Mesodermal cell (in vitro differentiated cells): Measurements from ENCODE around the gene SP8.

ENCODE experiments used
- H3K27ac ChIP-seq: 2 replicates; pipeline ENCODE4 v1.7.0; 2013; ENCODE audit warnings: mild to moderate bottlenecking, low read depth, low read length, moderate library complexity; ENCODE audit not compliant: severe bottlenecking
- H3K36me3 ChIP-seq: 2 replicates; pipeline ENCODE4 v1.7.1; 2013; ENCODE audit warnings: mild to moderate bottlenecking, low read length, moderate library complexity; ENCODE audit not compliant: control insufficient read depth, insufficient read depth
- H3K4me1 ChIP-seq: one replicate; pipeline ENCODE4 v1.7.1; 2013; ENCODE audit warnings: mild to moderate bottlenecking, low read length; ENCODE audit not compliant: insufficient read depth, control insufficient read depth, poor library complexity, severe bottlenecking
- H3K4me3 ChIP-seq: 2 replicates; pipeline ENCODE4 v1.7.0; 2013; ENCODE audit warnings: low read length, control low read depth, mild to moderate bottlenecking; ENCODE audit not compliant: insufficient read depth, poor library complexity, severe bottlenecking; ENCODE audit errors: extremely low read depth
- H3K9me3 ChIP-seq: 2 replicates; pipeline ENCODE4 v1.7.1; 2013; ENCODE audit warnings: mild to moderate bottlenecking, low read length, moderate library complexity; ENCODE audit not compliant: control insufficient read depth
- WGBS, 2 experiments: methylation state at CpG; one replicate each; pipeline ENCODE4 v1.1.5; 2013; ENCODE audit warnings: missing lambda C conversion rate in 2 of 2; ENCODE audit not compliant: insufficient coverage in 2 of 2; 5-methylcytosine and 5-hydroxymethylcytosine counted together

The SP8 gene

GRCh38 chr7:20784388-20785156 lies 2.1 kb downstream of the SP8 start:
- Histone ChIP-seq H3K36me3 (no peaks in the 10 kb centered on the region), H3K27ac (no peak overlapping the region), H3K4me1 (peaks cover 13% of the 10 kb centered on the region), H3K4me3 (peak overlapping the region; percentile 54), H3K9me3 (no peaks in the 10 kb centered on the region)
- 0 to 2% methylated on average over 86 to 87 of the region's 93 CpGs for WGBS, 2 experiments

DNA sequence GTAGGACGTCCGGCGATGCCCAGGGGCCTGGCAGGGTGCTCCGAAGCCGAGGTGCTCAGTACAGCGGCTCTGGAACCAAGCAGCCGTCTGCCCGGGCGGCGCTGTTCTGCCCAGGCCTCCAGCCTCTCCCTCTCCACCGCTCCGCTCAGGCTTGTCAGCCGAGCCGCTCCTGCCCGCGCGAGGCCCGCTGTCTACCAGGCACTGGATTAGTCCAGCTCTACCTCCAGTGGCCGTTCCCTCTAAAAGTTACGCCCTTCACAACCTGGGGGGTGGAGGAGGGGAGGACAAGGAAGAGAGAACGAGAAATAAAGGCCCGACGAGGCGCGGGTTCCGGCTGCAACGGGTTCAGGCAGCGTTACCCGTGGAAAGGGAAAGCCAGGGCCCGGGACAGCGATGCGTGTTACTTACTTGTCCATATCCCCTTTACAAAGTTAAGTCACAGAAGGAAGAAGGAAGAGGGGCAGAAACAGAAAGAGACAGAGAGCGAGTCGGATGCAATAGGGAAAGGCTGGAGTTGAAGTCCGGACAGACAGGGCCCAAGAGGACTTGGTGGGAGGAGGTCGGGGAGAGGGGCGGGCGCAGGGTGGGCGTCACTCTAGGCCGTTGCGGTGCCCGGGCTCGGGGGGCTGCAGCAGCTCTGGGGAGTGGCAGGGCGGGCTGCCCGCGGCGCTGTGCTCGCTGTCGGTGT lies 2.8 kb downstream of the SP8 start:
- H3K4me3 ChIP-seq, result peak overlapping the region; percentile 54
- no peaks in the 10 kb centered on the region for H3K9me3 ChIP-seq
- H3K27ac ChIP-seq, result no peak overlapping the region
- 2 to 3% methylated on average over 18 to 35 of the region's 49 CpGs for WGBS, 2 experiments
- peaks cover 10% of the 10 kb centered on the region for H3K4me1 ChIP-seq
- no peaks in the 10 kb centered on the region for H3K36me3 ChIP-seq

DNA sequence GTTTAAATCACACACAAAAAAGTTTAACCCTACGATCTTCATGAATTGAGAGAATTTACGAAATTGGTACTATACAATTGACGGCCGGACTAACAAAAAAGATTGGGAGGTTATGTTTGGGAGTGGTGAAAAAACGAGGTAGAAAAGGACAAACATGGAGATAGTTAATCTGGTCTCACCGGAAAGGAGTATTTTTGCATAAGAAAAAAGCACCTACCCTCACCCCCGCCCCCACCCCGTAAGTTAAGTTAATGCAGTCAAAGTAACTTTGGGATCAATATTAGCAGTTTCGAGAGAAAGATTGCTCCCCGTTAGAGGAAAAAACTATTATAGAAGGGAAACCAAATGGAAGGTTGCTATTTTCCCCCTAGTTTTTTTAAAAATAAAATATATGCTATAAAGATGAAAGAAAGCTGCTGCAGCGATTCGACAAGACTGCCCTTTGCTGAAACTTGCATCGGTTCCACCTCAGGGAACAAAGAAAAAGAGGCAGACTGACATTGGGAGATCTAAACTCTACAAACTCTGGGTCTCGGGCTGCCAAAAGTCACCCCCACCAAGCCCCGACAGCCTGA lies 3.5 kb downstream of the SP8 start:
- WGBS, 2 experiments, result 0 to 7% methylated on average over 5 to 6 of the region's 15 CpGs
- no peaks in the 10 kb centered on the region for H3K9me3 ChIP-seq
- H3K27ac ChIP-seq, result no peak overlapping the region
- H3K4me1 ChIP-seq, result peaks cover 7% of the 10 kb centered on the region
- H3K4me3 ChIP-seq, result peak overlapping the region; percentile 54
- H3K36me3 ChIP-seq, result no peaks in the 10 kb centered on the region

GRCh38 chr7:20779041-20779440 lies 7.6 kb downstream of the SP8 start:
- 69 to 70% methylated on average over 9 of the region's 16 CpGs for WGBS, 2 experiments
- Histone ChIP-seq H3K9me3 (no peaks in the 10 kb centered on the region), H3K4me1 (no peaks in the 10 kb centered on the region), H3K4me3 (no peak overlapping the region), H3K36me3 (no peaks in the 10 kb centered on the region), H3K27ac (no peak overlapping the region)

GRCh38 chr7:20778063-20778721 lies 8.5 kb downstream of the SP8 start:
- H3K27ac ChIP-seq, result peak overlapping the region; percentile 16
- peak overlapping the region; percentile 48 for H3K4me3 ChIP-seq
- no peaks in the 10 kb centered on the region for H3K4me1 ChIP-seq
- no peaks in the 10 kb centered on the region for H3K36me3 ChIP-seq
- no peaks in the 10 kb centered on the region for H3K9me3 ChIP-seq
- 8 to 9% methylated on average over 44 to 51 of the region's 63 CpGs for WGBS, 2 experiments

DNA sequence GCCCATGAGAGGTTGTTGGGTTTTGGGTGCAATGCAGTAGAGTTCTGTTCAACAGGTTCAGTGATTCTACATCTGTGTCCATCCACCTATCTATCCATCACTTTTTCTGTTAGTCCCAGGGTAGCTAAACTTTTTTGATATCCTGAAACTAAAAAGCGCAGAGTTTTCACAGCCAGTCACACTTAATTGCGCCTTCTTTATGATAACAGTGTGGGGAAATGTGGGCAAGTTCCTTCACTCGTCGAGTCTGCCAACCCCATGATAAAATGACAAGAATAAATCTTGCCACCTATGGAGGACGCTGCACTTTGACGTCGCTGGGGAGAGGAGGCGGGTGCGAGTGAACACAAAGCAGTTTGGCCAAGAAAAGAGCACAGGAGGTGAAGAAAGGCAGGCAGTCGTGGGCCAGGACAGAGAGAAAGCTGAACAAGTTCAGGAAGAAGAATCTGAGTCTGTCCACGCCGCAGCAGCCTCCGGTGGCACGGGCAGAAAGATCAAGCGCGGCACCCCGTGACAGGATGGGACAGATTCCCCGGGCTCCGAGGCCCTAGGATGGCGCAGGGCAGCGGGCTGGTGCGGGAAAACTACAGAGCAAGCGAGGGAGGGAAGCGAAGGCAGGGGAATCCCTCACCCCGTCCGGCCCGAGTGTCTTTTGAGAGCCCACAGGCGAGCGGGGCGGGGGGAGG lies 9.2 kb downstream of the SP8 start:
- Histone ChIP-seq H3K36me3 (no peaks in the 10 kb centered on the region), H3K4me3 (peak overlapping the region; percentile 48), H3K4me1 (no peaks in the 10 kb centered on the region), H3K27ac (no peak overlapping the region), H3K9me3 (no peaks in the 10 kb centered on the region)
- 20 to 23% methylated on average over 22 to 28 of the region's 30 CpGs for WGBS, 2 experiments

DNA sequence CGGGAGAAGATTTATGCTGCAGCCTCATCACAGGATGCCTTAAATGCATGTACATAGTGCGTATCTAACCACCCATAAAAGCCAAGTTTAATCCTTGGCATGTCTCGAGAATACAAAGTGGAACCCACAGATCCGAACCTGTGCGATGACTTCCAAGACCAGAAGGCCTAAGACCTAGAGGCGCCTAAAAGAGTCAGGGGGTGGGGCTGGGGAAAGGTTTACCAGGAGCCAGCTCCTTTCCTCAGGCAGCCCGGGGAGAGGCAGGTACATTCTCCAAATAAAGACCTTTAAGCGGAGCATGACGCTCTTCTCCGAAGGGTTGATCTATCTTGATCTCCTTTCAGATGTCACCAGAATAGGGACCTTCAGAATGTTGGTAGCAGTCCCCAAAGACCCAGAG lies 9.7 kb downstream of the SP8 start:
- WGBS, 2 experiments, result 28 to 50% methylated on average over 8 to 9 of the region's 10 CpGs
- Histone ChIP-seq H3K9me3 (no peaks in the 10 kb centered on the region), H3K27ac (no peak overlapping the region), H3K36me3 (no peaks in the 10 kb centered on the region), H3K4me1 (no peaks in the 10 kb centered on the region), H3K4me3 (no peak overlapping the region)

GRCh38 chr7:20776214-20776911 lies 10.3 kb downstream of the SP8 start:
- H3K4me3 ChIP-seq, result no peak overlapping the region
- H3K36me3 ChIP-seq, result no peaks in the 10 kb centered on the region
- no peak overlapping the region for H3K27ac ChIP-seq
- no peaks in the 10 kb centered on the region for H3K4me1 ChIP-seq
- WGBS, 2 experiments, result 10 to 12% methylated on average over 15 to 23 of the region's 29 CpGs
- no peaks in the 10 kb centered on the region for H3K9me3 ChIP-seq

DNA sequence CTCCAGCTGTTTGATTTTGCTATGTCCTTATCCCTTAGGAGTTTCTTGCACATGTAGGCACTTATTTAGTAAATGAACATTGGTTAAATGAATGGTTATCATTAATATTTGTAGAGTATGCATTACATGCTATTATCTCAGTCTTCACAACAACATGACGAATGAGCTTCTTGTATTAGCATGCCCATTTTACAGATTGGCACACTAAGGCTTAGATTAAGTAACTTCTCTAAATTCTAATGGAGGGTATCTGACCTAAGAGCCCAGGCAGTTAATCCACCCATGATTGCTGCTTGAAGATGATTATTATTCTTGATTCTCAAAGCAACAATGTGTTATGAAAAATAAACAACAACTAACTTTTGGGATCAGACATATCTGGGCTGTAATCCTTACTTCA lies 32.7 kb downstream of the SP8 start:
- Histone ChIP-seq H3K36me3 (no peaks in the 10 kb centered on the region), H3K4me3 (no peak overlapping the region), H3K4me1 (no peaks in the 10 kb centered on the region), H3K9me3 (no peaks in the 10 kb centered on the region), H3K27ac (no peak overlapping the region)
- no CpG with 5 or more reads among the region's 1 CpG for WGBS, 2 experiments

DNA sequence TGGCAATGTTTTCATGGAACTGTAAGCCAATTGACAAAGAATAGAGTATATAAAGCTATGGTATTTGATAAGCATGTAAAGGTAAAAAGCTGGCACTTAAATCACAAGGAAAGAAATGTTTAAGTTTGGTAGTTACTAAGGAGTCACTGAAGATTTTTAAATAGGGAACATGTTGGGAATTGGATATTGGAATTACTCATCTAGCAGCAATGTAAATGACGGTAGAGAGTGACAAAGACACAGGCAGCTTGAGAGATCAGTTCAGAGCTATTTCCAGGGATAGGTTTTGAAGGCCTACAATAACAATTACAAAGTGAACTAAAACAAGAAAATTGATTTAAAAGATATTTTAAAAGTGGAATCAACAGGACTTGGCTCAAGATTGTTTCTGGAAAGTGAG lies 36.8 kb downstream of the SP8 start:
- Histone ChIP-seq H3K4me3 (no peak overlapping the region), H3K4me1 (no peaks in the 10 kb centered on the region), H3K36me3 (no peaks in the 10 kb centered on the region), H3K27ac (no peak overlapping the region), H3K9me3 (no peaks in the 10 kb centered on the region)
- no CpG with 5 or more reads among the region's 1 CpG for WGBS, 2 experiments
